Medulla oblongata (tissue), 1 donor: ENCODE results near the gene NOXA1.
A peak's percentile ranks its signal among the peaks of the same experiment; 100 is the strongest.
"Not testable (repeated sequence)": the region's sequence is repeated elsewhere in the genome, so short reads cannot be mapped to it uniquely, and the experiment has no call there.

Experiments used
- DNase-seq: peaks from one replicate; pipeline ENCODE4 v3.0.0-alpha.2; 2015; ENCODE audit errors: extremely low spot score

The NOXA1 gene

DNA sequence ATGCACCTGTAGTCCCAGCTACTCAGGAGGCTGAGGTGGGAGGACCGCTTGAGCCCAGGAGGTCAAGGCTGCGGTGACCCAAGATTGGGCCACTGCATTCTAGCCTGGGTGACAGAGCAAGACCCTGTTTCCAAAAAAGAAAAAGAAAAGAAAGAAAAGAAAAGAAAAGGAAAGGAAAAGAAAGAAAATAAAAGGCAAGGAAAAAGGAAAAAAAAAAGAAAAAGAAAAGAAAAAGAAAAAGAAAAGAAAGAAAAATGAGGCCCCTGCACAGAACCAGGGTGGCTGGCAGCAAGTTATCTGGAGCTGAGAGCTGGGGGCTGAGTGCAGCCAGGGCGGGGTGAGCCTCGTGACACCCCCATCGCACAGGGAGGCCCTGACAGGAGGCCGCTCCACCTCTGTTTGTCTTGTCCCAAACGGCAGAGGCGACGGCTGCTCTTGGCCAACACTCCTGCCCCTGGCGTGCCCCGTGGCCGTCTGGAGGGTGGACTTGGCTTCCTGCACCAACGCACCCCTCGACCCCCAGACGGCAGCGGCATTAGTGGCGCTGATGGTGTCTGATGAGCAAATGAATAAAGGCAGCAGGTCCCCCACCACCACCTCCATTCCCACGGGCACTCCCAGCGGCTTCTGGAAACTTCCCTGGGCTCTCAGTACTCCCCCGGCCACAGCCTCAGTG is 17.0 kb upstream of the NOXA1 start:
- no peak for DNase-seq

DNA sequence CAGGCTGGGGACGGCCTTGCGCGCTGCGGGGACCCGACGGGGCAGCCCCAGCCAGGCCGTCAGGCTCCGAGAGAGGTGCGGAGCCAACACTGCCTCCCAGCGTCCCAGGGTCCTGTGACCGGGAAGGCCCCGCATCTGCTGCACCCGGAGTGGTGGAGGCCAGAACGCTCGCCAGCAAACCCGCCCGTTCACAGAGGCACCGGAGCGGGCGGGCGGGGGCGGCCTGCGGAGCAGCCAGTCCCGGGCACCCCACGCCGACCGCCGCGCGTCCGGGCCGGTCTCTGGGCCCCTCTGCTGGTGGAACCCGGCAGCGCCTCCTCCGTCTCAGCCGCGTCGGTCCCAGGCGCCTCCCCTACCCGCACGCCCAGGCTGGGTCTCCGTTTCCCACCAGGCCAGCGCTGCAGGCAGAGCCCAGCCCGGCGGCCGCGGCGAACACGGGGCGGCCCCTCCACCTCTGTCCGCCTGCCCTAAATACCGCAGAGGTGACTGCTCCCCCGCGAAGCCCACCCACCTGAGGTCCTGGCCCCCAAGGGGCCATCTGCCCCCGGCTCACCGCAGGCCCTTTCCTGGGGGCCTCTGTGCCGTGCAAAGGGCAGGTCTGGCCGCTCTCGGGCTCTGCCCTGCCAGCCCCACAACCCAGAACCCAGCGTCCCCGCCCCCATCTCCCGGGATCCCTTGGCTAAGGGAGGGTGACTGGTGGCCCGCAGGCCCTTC is 16.2 kb upstream of the NOXA1 start:
- peak; percentile 56 for DNase-seq

DNA sequence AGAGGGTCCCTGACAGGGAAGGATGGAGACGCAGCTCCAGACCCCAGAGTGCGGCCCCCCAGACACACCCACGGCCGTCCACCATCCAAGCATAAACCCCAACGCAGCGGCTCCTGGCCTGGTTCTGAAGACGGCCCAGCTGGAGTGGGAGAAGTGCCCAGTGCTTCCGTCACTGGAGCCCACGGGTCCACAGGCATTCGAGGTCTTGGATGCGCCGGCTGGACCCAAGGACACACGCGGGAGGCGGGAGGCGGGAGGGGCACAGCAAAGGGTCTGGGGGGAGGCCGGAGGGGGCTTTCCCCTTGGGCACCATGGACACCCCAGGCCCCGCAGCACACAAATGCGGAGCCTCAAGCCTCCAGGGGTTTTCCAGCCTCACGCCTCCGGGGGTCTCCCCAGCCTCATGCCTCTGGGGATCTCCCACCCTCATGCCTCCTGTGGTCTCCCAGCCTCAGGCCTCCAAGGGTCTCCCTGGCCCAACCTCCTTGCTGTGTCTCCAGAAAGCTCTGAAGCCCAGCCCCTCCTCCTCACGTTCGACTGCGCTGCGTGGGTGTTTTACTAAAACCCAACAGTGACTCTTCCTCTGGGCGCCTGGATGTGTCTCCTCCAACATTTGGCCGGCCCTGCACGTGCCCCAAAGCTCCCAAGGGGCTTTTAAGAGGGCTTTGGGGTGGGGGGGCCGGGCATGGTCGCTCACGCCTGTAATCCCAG is 15.4 kb upstream of the NOXA1 start:
- DNase-seq: peak; percentile 42

DNA sequence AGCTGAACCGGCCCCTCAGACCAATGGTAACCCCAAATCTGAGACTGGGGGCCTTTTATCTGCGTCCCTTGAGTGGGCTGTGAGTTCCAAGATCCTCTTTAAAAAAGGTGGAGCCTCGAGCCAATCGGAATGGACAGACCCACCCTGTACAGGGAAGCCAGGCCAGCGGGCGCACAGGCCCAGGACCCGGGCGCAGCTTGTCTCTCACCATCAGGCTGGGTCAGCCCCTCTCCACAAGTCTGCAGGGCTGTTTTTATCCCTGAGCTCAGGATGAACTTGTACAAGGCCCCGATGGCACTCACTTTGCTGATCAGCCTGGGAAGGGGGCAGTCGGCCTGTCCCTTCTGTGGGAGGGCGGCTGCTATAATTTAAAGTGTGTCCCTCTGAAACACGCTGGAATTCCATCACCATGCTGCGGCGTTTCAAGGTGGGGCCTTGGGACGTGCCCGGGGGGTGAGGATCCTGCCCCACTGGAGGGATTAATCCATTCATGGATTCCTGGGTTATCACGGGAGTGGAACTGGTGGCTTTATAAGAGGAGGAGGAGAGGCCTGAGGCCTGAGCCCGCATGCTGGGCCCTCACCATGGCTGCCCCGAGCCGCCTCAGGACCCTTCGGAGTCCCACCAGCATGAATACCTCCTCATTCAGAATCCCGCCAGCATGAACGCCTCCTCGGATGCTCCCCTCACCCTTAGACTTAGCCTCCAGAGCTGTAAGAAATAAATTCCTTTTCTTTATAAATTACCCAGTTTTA is 14.4 kb upstream of the NOXA1 start:
- no peak for DNase-seq

DNA sequence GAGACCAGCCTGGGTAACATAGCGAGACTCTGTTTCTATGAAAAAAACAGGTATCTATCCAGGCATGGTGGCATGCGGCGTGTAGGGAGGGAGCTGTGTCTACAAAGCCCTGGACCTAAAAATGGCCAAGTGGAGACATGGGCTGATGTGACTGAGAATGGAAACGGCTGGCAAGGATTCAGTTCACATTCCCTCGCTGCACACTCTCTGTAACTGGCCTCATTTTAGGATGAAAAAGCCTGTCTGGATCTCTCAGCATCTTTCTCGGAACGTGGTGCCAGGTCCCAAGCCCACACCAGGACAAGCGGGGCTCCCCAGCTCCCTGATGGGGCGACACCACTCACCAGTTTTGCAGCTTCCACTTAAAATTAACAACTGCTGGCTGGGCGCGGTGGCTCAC is 13.7 kb upstream of the NOXA1 start:
- DNase-seq: no peak

DNA sequence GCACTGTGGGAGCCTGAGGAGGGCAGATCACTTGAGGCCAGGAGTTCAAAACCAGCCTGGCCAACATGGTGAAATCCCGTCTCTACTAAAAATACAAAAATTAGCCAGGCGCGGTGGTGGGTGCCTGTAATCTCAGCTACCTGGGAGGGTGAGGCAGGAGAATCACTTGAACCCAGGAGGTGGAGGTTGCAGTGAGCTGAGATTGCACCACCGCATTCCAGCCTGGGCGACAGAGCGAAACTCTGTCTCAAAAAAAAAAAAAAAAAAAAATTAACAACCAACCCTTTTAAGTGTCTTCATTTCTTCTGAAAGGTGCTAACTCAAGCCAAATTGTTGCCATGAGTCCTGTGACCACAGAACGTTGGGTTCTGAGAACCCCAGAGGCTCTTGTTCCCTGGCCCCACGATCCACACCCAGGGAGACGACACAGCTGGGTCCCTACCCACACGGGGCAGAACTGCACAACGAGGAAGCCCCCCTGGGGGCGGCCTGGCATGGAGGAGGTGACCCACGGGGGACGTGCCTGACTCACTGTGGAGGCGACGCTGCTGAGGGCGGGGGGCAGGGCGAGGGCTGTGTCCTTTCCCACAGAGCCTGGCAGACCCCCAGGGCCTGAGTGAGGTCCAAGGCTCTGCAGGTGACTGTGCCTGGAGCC is 12.8 kb upstream of the NOXA1 start:
- DNase-seq: not testable (repeated sequence)

DNA sequence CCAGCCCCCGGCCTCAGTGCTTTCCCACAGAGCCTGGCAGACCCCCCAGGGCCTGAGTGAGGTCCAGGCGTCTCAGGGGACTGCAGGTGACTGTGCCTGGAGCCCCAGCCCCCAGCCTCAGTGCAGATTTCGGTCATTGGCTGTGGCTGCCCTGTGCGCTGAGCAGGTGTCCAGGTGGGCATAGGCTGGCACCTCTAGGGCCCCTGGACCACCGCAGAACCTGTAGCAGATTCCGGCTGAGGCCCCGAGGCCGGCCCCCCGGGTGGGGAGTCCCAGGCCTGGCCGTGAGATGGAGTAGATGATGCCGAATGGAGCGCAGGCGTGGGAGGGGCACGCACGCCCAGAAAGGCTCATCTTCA is 12.3 kb upstream of the NOXA1 start:
- no peak for DNase-seq

DNA sequence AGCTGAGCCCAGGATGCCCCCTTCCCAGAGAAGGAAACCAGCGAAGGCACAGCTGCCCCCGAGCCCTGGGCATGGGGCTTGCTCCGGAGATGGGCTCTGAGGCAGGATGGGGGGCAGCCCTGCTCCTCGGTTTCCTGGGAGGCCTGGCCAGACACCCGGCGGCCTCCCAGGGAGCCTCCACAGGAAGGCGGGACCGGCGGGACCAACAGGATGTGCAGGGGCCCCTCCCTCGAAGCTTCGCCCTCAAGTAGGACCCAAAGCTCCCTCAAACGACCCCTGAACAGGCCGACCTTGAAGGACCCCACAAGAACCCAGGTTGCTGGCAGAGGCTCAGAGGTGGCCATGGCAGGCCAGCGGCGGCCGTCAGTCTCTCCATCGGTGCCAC is 11.9 kb upstream of the NOXA1 start:
- DNase-seq: no peak

DNA sequence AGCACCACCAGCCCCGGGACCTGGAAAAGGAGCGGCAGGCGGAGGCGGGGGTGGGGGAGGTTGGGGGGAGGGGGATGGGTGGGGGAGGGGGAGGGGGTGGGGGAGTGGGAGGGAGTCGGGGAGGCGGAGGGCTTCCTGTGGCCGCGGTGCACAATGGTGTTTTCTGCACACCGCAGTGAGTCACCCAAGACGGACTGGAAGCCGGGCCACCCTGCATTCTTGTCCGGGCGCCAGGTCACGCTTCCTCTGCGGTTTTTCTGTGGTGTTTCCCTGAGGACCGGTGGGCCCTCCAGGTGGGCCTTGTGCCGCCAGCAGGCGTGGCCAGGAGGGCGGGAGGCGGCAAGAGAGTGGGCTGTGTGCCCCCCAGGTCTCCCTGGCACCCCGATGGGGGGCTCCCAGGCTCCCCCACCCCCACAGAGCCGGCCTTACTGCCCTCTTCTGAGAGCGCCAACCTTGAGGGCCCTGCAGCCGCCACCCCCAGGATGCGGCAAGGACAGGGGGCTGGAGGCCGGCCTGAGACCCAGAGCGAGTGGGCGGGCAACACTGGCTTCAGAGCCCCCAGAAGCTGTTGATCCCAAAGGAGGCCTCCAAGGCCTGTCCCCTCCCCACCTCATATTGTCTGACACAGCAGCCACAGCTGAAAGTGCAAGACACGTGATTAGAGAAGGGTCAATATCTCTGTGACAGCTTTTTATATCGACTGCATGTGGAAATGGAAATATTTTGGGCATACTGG is 11.4 kb upstream of the NOXA1 start:
- DNase-seq: peak; percentile 12

DNA sequence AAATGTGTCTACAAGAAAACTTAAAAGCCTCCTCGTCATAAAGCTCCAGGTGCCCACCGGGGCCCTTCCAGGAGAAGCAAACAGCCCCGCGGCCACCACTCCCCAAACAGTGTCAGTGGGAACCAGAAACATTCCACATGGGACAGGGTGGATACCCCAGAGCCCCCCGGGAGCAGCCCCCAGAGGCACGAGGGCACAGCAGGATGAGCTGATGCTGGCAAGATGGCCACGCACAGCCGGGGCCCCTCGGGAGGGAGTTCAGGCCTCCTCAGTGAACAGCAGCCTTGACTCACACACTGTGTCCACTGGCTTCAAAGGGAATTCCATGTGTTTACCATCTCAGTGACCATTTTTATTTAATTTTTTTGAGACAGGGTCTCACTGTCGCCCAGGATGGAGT is 10.8 kb upstream of the NOXA1 start:
- no peak for DNase-seq

DNA sequence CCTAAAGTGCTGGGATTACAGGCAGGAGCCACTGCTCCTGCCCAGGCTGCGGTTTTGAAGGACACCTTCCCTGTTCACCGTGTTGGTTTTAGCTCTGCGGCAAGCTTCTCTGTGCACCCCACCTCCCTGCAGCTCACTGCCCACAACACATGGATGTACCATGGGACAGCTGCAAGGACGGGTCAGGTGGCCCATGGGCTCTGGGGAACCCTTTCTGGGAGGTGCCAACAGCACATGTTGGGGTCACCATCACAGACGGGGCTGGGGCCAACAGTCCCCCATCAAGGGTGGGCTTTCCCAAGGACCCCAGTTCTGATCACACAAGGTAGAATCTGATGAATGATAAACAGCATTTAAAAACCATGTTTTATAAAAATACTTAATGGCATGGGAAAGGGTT is 7.7 kb upstream of the NOXA1 start:
- no peak for DNase-seq

DNA sequence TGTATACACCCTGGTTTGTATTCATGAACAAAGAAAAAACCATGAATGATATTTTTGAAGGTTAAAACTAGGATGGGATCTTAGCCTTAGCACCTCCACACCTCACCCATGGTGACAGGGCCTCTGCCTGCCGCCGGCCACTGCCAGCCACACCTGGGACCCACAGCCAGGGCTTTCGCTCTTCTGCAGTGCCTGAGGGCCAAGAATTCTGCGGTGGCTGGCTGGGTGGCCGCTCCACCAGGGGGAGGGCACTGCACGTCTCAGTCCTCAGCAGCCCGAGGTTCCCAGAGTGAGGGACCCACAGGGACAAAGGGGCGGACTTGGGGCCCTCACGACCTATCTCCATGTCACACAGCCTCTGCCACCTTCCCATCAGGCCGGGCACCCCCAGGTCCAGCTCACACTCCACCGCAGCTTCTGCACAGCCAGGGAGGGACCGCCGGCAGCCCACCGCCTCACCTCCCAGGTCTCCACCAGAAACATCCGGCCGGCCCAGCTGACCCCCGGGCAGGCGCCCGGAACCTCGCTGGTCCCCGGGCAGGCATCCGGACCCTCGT is 7.1 kb upstream of the NOXA1 start:
- no peak for DNase-seq

DNA sequence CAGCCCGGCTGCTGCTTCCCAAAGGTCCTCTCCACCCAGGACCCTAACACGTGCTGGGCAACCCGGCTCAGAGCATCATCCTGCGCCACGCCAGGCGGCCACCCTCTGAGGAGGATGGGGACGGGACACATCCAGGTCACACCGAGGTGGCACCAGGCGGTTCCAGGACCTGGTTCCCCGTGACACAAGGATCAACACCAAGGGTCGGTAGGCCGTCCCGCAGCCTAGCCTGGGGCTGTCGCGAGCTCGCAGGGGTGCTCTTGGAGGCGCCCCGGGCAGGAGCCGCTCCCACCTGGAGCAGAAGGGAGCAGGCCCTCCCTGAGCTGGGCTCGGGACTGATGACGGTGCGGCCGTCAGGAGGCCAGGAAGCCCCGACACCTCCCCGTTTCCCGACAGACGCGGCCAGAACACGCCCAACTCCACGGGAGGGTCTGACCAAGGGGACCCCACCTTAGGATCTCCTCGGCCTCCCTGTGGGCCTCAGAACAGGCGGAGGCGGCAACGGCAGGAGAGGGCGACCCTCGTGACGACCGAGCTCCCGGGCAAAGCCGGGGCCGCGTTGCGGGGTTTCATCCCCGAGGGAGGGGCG is 6.5 kb upstream of the NOXA1 start:
- DNase-seq: no peak

DNA sequence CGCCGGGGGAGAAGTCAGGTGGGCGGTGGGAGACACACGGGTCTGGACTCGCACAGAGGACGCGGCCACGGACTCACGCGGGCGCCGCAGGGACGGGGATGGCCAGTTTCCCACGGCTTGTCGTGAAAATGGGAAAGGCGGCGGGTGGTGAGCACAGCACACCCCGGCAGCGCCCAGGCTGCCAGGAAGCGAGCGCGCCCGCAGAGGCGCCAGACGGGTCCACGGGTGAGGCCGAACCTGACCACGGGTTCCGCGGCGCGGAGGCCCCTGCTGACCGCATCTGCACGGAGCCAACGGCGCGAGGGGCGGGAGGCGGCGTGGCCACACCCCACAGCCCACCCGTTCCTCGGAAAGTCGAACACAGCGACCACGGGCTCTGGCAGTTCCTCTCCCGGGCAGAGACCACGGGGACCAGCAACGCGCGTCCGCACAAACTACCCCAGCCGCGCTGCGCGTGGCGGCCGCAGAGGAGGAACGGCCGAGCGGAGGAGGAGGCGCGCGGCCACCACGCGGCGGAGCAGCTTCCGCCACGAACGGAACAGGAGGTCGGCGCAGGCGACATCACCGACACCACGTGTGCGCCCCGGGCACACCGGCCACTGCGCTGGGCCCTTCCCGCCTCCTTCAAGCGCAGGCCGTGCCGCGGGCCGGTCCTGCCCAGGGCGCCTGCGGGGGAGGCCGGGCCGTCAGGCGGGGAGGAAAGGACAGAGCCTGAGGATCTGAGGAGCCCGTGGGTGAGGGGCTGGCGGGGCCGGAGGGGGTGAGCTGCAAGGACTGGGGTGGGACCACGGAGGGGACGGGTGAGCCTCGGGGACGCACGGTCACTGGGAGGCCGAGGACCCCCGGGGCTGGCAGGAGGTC is 5.8 kb upstream of the NOXA1 start:
- DNase-seq: no peak

DNA sequence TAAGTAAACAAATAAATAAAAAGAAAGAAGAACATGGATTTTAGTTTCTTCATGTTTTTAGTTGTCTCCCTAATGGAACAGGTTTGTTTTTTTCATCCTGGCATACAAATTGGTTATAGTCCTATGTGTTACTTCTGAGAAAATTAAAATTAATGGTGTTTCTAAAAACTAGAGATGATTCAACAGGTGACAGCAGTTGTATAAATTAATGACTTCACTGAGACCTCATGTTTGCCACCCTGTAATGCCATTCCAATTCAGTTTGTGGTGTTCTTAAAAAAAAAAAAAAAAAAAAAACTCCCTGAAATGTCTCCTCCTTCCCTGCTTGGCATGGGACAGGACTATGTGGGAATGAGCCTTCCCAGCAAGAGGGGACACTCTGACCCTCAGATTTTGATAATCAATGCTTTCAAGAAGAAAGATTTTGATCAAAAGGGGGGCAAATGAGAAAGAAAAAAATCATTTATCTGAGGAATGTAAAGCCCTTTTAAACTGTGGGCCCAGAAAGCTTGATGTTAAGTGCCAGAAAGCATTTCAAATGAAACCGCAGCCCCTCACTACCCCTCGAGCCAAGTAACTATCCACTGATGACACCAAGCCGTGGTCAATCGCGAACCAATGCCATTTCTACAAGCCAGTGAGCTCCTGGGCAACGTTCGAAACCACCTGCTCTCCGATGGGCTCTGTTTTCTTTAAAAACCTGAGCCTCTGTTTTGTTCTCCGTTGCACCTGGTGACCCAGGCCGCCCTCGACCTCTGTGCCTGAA is 1.2 kb upstream of the NOXA1 start:
- no peak for DNase-seq

DNA sequence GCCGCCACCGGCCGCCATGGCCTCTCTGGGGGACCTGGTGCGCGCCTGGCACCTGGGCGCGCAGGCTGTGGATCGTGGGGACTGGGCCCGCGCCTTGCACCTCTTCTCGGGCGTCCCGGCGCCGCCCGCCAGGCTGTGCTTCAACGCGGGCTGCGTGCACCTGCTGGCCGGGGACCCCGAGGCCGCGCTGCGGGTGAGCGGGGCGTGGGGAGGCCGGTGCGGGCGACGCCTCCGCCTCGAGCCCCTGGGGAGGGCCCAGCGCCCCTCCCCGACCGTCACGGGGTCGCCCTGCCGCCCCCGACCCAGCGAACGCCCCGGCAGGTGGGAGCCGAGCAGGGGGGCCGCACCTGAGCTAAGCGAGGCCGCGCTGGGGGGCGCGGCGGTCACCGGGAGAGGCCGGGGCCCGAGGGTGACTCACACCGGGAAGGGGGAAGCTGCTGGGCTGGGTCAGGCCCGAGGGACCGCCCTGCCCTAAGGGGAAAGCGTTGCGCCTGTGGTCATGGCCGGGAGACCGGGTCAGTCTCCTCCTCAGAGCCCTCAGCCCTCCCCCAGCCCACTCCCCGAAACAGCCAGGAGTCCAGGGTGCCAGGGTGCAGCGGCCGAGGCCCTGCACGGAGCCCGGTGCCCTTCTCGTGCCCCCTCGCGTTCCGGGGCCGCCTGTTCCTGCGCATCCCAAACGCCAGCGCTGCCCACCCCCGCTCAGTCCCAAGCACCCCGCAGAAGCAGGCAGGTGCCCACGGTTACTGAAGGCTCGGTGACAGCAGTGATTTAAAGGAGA is 510 bp downstream of the NOXA1 start:
- no peak for DNase-seq

DNA sequence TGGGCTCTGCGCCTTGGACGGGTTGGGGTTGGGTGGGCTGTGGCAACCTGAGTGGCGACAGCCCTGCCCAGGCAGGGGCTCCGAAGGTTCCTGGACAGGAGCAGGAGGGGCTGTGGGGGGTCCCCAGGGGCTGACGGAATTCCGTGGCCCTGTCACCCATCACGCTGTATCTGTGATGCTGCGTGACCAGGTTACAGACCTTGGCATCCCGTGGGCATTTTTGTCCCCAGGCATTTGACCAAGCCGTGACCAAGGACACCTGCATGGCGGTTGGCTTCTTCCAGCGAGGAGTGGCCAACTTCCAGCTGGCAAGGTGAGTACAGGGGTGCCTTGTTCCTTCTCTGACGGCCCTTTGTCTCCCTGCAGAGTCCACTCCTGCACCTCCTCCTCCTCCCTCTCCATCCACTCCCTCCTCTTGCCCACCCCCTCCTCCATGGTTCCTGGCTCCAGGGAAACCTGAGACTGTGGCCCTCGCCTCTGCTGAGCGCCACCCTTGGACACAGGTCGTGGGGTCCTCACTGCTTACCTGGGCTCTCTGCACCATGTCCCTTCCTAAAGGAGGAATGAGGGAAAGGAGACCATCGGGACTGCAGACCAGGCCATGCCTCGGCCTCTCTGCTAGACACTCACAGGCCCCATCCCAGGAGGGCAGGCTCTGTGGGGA is 3.0 kb downstream of the NOXA1 start:
- DNase-seq: no peak
